ENCODE data around the gene AP4B1. TPM values are rescaled to one million over a fixed set of nuclear protein-coding genes. Genes with fewer than 3 reads are reported as not detected.

Gene AP4B1
- total RNA-seq, 4 donors from 2014 or later = 6.5 to 11.2 (median 8.4) TPM

GRCh38 chr1:113904293-113904673, 316 bp downstream of the AP4B1 start:
- intact Hi-C loops (cut with DNase I; ENCODE audit: low total_unique reads) (loop anchor here (2.0 to 5.0 kb wide), 3 partner anchors 43 to 768 kb away; partner anchors contain the start of genes DENND2C and PHTF1), in situ Hi-C loops (cut with MboI; ENCODE audit: low sequenced_read_pairs in 4 of 4) (loop anchor here (5.0 to 25.0 kb wide), 5 partner anchors 69 to 1292 kb away; partner anchors contain the start of genes CAPZA1 (in 1 of the 4), MAGI3 (in 1 of the 4), RSBN1 (in 1 of the 4) and ST7L (in 1 of the 4))
- H3K4me1 ChIP-seq = peaks cover 20 to 22% of the 10 kb centered on the region in 2 donors
- ATAC-seq (peak in 1 of 2 donors; percentile 64), DNase-seq (no peak)
- no peaks in the 10 kb centered on the region for H3K9me3 ChIP-seq
- peak overlapping the region; percentile 90 to 91 (median 90) for H3K27ac ChIP-seq
- H3K4me3 ChIP-seq = peak overlapping the region; percentile 79 to 88 (median 80)
- H3K27me3 ChIP-seq = no peaks in the 10 kb centered on the region
- TF ChIP-seq, protein P1, sequence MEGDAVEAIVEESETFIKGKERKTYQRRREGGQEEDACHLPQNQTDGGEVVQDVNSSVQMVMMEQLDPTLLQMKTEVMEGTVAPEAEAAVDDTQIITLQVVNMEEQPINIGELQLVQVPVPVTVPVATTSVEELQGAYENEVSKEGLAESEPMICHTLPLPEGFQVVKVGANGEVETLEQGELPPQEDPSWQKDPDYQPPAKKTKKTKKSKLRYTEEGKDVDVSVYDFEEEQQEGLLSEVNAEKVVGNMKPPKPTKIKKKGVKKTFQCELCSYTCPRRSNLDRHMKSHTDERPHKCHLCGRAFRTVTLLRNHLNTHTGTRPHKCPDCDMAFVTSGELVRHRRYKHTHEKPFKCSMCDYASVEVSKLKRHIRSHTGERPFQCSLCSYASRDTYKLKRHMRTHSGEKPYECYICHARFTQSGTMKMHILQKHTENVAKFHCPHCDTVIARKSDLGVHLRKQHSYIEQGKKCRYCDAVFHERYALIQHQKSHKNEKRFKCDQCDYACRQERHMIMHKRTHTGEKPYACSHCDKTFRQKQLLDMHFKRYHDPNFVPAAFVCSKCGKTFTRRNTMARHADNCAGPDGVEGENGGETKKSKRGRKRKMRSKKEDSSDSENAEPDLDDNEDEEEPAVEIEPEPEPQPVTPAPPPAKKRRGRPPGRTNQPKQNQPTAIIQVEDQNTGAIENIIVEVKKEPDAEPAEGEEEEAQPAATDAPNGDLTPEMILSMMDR (IDR thresholded peaks at IDR 0.05 in 4 of 5, conservative IDR thresholded peaks at IDR 0.05 in 1 of 5) = no peak
- no peak for TF ChIP-seq POLR2A (IDR thresholded peaks at IDR 0.05)
- peaks cover 0 to 43% of the 10 kb centered on the region in 2 donors for H3K36me3 ChIP-seq

DNA sequence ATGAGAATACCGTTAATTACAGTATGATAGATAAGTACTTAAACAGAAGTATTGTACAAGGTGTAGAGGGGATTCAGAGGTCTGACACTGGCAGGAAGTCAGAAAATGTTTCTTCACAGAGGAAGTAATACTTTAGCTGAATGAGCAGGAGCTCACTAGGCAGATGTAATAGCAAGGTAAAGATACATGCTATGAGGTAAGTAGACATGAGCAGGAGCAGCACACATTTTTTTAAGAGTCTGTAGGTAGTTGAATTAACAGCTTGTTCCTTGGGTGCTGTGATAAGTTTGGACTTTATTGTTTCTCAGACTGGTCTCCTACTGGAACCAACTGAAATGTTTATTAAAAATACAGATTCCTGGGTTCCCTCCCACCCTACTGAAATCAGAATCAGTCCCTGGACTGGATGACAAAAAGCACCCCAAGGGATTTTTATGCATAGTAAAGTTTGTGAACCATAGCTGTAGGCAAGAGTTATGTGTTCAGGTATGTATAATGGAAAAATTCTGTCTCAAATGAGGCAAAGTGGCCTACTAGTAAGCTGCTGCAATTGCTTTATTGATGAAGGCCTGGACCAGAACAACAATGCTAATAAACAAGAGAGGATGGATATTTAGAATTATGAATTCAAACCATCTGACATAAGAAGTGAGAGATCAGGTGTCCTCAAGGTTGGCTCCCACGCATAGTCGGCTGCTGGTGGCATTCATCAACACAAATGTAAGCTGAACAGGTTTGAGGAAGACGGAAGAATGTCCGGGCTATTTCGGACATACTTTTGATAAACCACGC, 902 bp downstream of the AP4B1 start:
- in situ Hi-C loops (cut with MboI; ENCODE audit: low sequenced_read_pairs in 4 of 4) (loop anchor here (5.0 to 25.0 kb wide), 5 partner anchors 69 to 1291 kb away; partner anchors contain the start of genes CAPZA1 (in 1 of the 4), MAGI3 (in 1 of the 4), RSBN1 (in 1 of the 4) and ST7L (in 1 of the 4)), intact Hi-C loops (cut with DNase I; ENCODE audit: low total_unique reads) (loop anchor here (2.0 to 5.0 kb wide), 3 partner anchors 43 to 769 kb away; partner anchors contain the start of genes DENND2C and PHTF1)
- Histone ChIP-seq H3K27me3 (no peaks in the 10 kb centered on the region), H3K36me3 (peaks cover 0 to 46% of the 10 kb centered on the region in 2 donors), H3K4me3 (peak overlapping the region; percentile 79 to 88 (median 80)), H3K9me3 (no peaks in the 10 kb centered on the region), H3K4me1 (peaks cover 20 to 22% of the 10 kb centered on the region in 2 donors), H3K27ac (peak overlapping the region; percentile 90 to 91 (median 90))
- TF ChIP-seq, protein P1 (IDR thresholded peaks at IDR 0.05 in 4 of 5, conservative IDR thresholded peaks at IDR 0.05 in 1 of 5) = no peak
- no peak for TF ChIP-seq POLR2A (IDR thresholded peaks at IDR 0.05)
- ATAC-seq = no peak
- DNase-seq = no peak

- peaks cover 18 to 21% of the 10 kb centered on the region in 2 donors for H3K4me1 ChIP-seq
- H3K4me3 ChIP-seq = no peak overlapping the region
- TF ChIP-seq, protein P1 (IDR thresholded peaks at IDR 0.05 in 4 of 5, conservative IDR thresholded peaks at IDR 0.05 in 1 of 5) = no peak
- in situ Hi-C loops (cut with MboI; ENCODE audit: low sequenced_read_pairs in 4 of 4) (loop anchor here (5.0 to 25.0 kb wide), 5 partner anchors 66 to 1289 kb away; partner anchors contain the start of genes CAPZA1 (in 1 of the 4), MAGI3 (in 1 of the 4), RSBN1 (in 1 of the 4) and ST7L (in 1 of the 4)), intact Hi-C loops (cut with DNase I; ENCODE audit: low total_unique reads) (loop anchor here (5.0 kb wide), 1 partner anchor 771 kb away; the partner anchor contains the start of gene DENND2C)
- no peak overlapping the region for H3K27ac ChIP-seq
- no peak for ATAC-seq
- no peaks in the 10 kb centered on the region for H3K9me3 ChIP-seq
- peaks cover 0 to 60% of the 10 kb centered on the region in 2 donors for H3K36me3 ChIP-seq
- H3K27me3 ChIP-seq = no peaks in the 10 kb centered on the region
- no peak for DNase-seq
Observed at GRCh38 chr1:113901191-113901590, 3.4 kb downstream of the AP4B1 start.

DNA sequence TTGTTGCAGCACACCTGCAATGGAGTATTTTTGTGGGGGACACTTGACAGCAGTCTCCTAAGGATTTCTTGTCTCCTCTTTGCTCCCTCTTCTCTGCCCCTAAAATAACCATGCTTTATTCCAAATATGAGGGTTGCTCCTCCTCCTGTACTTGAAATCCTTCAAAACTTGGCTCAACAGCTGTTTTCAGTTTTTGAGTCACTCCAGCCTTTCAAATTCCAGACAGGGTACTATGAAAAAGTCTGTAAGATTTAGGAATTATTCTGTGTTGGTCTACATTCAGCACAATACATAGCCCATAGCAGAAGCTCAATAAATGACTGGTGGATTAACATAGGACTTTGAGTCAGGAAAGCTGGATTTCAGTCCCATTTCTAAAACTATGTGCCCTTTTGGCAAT, 5.5 kb downstream of the AP4B1 start:
- no peak overlapping the region for H3K27ac ChIP-seq
- TF ChIP-seq POLR2A (IDR thresholded peaks at IDR 0.05) = no peak
- TF ChIP-seq, protein P1 (IDR thresholded peaks at IDR 0.05 in 4 of 5, conservative IDR thresholded peaks at IDR 0.05 in 1 of 5) = no peak
- in situ Hi-C loops (cut with MboI; ENCODE audit: low sequenced_read_pairs in 4 of 4) = no loop called here
- peaks cover 0 to 80% of the 10 kb centered on the region in 2 donors for H3K36me3 ChIP-seq
- no peaks in the 10 kb centered on the region for H3K27me3 ChIP-seq
- H3K4me3 ChIP-seq = no peak overlapping the region
- peaks cover 11% of the 10 kb centered on the region in 2 donors for H3K4me1 ChIP-seq
- ATAC-seq (no peak), DNase-seq (no peak)
- no peaks in the 10 kb centered on the region for H3K9me3 ChIP-seq
- intact Hi-C loops (cut with DNase I; ENCODE audit: low total_unique reads) = no loop called here
